ENCODE data around the gene LMO3. TPM values are rescaled to one million over a fixed set of nuclear protein-coding genes. Genes with fewer than 3 reads are reported as not detected.

The LMO3 gene
- total and polyA plus RNA-seq, 2 donors, result 12.7 to 61.9 TPM

- WGBS, result 13% methylated on average over 22 of the region's 22 CpGs
- Histone ChIP-seq H3K36me3 (ENCODE audit: control insufficient read depth in 2 of 2, insufficient read depth in 2 of 2, low read length in 1 of 2) (no peaks in the 10 kb centered on the region), H3K9me3 (ENCODE audit: control insufficient read depth in 2 of 2, insufficient read depth in 1 of 2, low read length in 1 of 2) (no peaks in the 10 kb centered on the region), H3K4me1 (ENCODE audit: control insufficient read depth in 2 of 2, insufficient read depth in 2 of 2, low read length in 2 of 2) (no peaks in the 10 kb centered on the region), H3K4me3 (ENCODE audit: low read length in 2 of 2) (peak overlapping the region; percentile 26 to 27), H3K27ac (ENCODE audit: low read depth in 1 of 2, low read length in 1 of 2) (peak overlapping the region; percentile 13 to 56), H3K27me3 (ENCODE audit: control insufficient read depth in 2 of 2, insufficient read depth in 1 of 2, low read length in 1 of 2) (peaks cover 14 to 47% of the 10 kb centered on the region in 2 donors)
- DNase-seq (ENCODE audit: low read depth in 6 of 9, low spot score in 9 of 9), result no peak
Observed at GRCh38 chr12:16604596-16605252, 1.2 kb downstream of the LMO3 start.

GRCh38 chr12:16603916-16604575, 1.9 kb downstream of the LMO3 start:
- 84% methylated on average over 3 of the region's 3 CpGs for WGBS
- Histone ChIP-seq H3K27me3 (ENCODE audit: control insufficient read depth in 2 of 2, insufficient read depth in 1 of 2, low read length in 1 of 2) (peaks cover 14 to 45% of the 10 kb centered on the region in 2 donors), H3K4me1 (ENCODE audit: control insufficient read depth in 2 of 2, insufficient read depth in 2 of 2, low read length in 2 of 2) (no peaks in the 10 kb centered on the region), H3K9me3 (ENCODE audit: control insufficient read depth in 2 of 2, insufficient read depth in 1 of 2, low read length in 1 of 2) (no peaks in the 10 kb centered on the region), H3K36me3 (ENCODE audit: control insufficient read depth in 2 of 2, insufficient read depth in 2 of 2, low read length in 1 of 2) (no peaks in the 10 kb centered on the region), H3K27ac (ENCODE audit: low read depth in 1 of 2, low read length in 1 of 2) (no peak overlapping the region), H3K4me3 (ENCODE audit: low read length in 2 of 2) (peak overlapping the region in 1 of 2 donors; percentile 26)
- no peak for DNase-seq (ENCODE audit: low read depth in 6 of 9, low spot score in 9 of 9)

- WGBS, result 88% methylated on average over 5 of the region's 5 CpGs
Observed at GRCh38 chr12:16603260-16603915, 2.6 kb downstream of the LMO3 start.

GRCh38 chr12:16602412-16602811, 3.5 kb downstream of the LMO3 start:
- Histone ChIP-seq H3K36me3 (ENCODE audit: control insufficient read depth in 2 of 2, insufficient read depth in 2 of 2, low read length in 1 of 2) (no peaks in the 10 kb centered on the region), H3K4me3 (ENCODE audit: low read length in 2 of 2) (no peak overlapping the region), H3K27ac (ENCODE audit: low read depth in 1 of 2, low read length in 1 of 2) (no peak overlapping the region), H3K4me1 (ENCODE audit: control insufficient read depth in 2 of 2, insufficient read depth in 2 of 2, low read length in 2 of 2) (no peaks in the 10 kb centered on the region), H3K9me3 (ENCODE audit: control insufficient read depth in 2 of 2, insufficient read depth in 1 of 2, low read length in 1 of 2) (no peaks in the 10 kb centered on the region), H3K27me3 (ENCODE audit: control insufficient read depth in 2 of 2, insufficient read depth in 1 of 2, low read length in 1 of 2) (peaks cover 14 to 34% of the 10 kb centered on the region in 2 donors)
- WGBS, result 81% methylated on average over 2 of the region's 2 CpGs
- no peak for DNase-seq (ENCODE audit: low read depth in 6 of 9, low spot score in 9 of 9)

More at GRCh38 chr12:16603260-16603915, 2.6 kb downstream of the LMO3 start:
- no peak overlapping the region for H3K4me3 ChIP-seq (ENCODE audit: low read length in 2 of 2)
- H3K27ac ChIP-seq (ENCODE audit: low read depth in 1 of 2, low read length in 1 of 2), result no peak overlapping the region
- H3K9me3 ChIP-seq (ENCODE audit: control insufficient read depth in 2 of 2, insufficient read depth in 1 of 2, low read length in 1 of 2), result no peaks in the 10 kb centered on the region
- DNase-seq (ENCODE audit: low read depth in 6 of 9, low spot score in 9 of 9), result no peak
- peaks cover 14 to 41% of the 10 kb centered on the region in 2 donors for H3K27me3 ChIP-seq (ENCODE audit: control insufficient read depth in 2 of 2, insufficient read depth in 1 of 2, low read length in 1 of 2)
- H3K36me3 ChIP-seq (ENCODE audit: control insufficient read depth in 2 of 2, insufficient read depth in 2 of 2, low read length in 1 of 2), result no peaks in the 10 kb centered on the region
- H3K4me1 ChIP-seq (ENCODE audit: control insufficient read depth in 2 of 2, insufficient read depth in 2 of 2, low read length in 2 of 2), result no peaks in the 10 kb centered on the region

- H3K4me1 ChIP-seq (ENCODE audit: control insufficient read depth in 2 of 2, insufficient read depth in 2 of 2, low read length in 2 of 2), result no peaks in the 10 kb centered on the region
- DNase-seq (ENCODE audit: low read depth in 6 of 9, low spot score in 9 of 9), result no peak
- no peak overlapping the region for H3K27ac ChIP-seq (ENCODE audit: low read depth in 1 of 2, low read length in 1 of 2)
- H3K4me3 ChIP-seq (ENCODE audit: low read length in 2 of 2), result no peak overlapping the region
- 93% methylated on average over 5 of the region's 5 CpGs for WGBS
- no peaks in the 10 kb centered on the region for H3K36me3 ChIP-seq (ENCODE audit: control insufficient read depth in 2 of 2, insufficient read depth in 2 of 2, low read length in 1 of 2)
- no peaks in the 10 kb centered on the region for H3K9me3 ChIP-seq (ENCODE audit: control insufficient read depth in 2 of 2, insufficient read depth in 1 of 2, low read length in 1 of 2)
- H3K27me3 ChIP-seq (ENCODE audit: control insufficient read depth in 2 of 2, insufficient read depth in 1 of 2, low read length in 1 of 2), result peaks cover 7 to 17% of the 10 kb centered on the region in 2 donors
Observed at GRCh38 chr12:16600525-16600924, 5.4 kb downstream of the LMO3 start.

- H3K4me3 ChIP-seq (ENCODE audit: low read length in 2 of 2), result no peak overlapping the region
- no peaks in the 10 kb centered on the region for H3K36me3 ChIP-seq (ENCODE audit: control insufficient read depth in 2 of 2, insufficient read depth in 2 of 2, low read length in 1 of 2)
- H3K4me1 ChIP-seq (ENCODE audit: control insufficient read depth in 2 of 2, insufficient read depth in 2 of 2, low read length in 2 of 2), result no peaks in the 10 kb centered on the region
- no peaks in the 10 kb centered on the region for H3K9me3 ChIP-seq (ENCODE audit: control insufficient read depth in 2 of 2, insufficient read depth in 1 of 2, low read length in 1 of 2)
- H3K27ac ChIP-seq (ENCODE audit: low read depth in 1 of 2, low read length in 1 of 2), result no peak overlapping the region
- H3K27me3 ChIP-seq (ENCODE audit: control insufficient read depth in 2 of 2, insufficient read depth in 1 of 2, low read length in 1 of 2), result peaks cover 0 to 3% of the 10 kb centered on the region in 2 donors
- no peak for DNase-seq (ENCODE audit: low read depth in 6 of 9, low spot score in 9 of 9)
- WGBS, result 91% methylated on average over 6 of the region's 6 CpGs
Observed at GRCh38 chr12:16599081-16599480, 6.9 kb downstream of the LMO3 start.

GRCh38 chr12:16594797-16595196, 11.2 kb downstream of the LMO3 start:
- Histone ChIP-seq H3K4me3 (ENCODE audit: low read length in 2 of 2) (no peak overlapping the region), H3K4me1 (ENCODE audit: control insufficient read depth in 2 of 2, insufficient read depth in 2 of 2, low read length in 2 of 2) (no peaks in the 10 kb centered on the region), H3K27me3 (ENCODE audit: control insufficient read depth in 2 of 2, insufficient read depth in 1 of 2, low read length in 1 of 2) (no peaks in the 10 kb centered on the region), H3K36me3 (ENCODE audit: control insufficient read depth in 2 of 2, insufficient read depth in 2 of 2, low read length in 1 of 2) (no peaks in the 10 kb centered on the region), H3K9me3 (ENCODE audit: control insufficient read depth in 2 of 2, insufficient read depth in 1 of 2, low read length in 1 of 2) (no peaks in the 10 kb centered on the region), H3K27ac (ENCODE audit: low read depth in 1 of 2, low read length in 1 of 2) (no peak overlapping the region)
- DNase-seq (ENCODE audit: low read depth in 6 of 9, low spot score in 9 of 9), result no peak

- no peaks in the 10 kb centered on the region for H3K4me1 ChIP-seq (ENCODE audit: control insufficient read depth in 2 of 2, insufficient read depth in 2 of 2, low read length in 2 of 2)
- DNase-seq (ENCODE audit: low read depth in 6 of 9, low spot score in 9 of 9), result no peak
- no peak overlapping the region for H3K4me3 ChIP-seq (ENCODE audit: low read length in 2 of 2)
- no peaks in the 10 kb centered on the region for H3K27me3 ChIP-seq (ENCODE audit: control insufficient read depth in 2 of 2, insufficient read depth in 1 of 2, low read length in 1 of 2)
- no peaks in the 10 kb centered on the region for H3K36me3 ChIP-seq (ENCODE audit: control insufficient read depth in 2 of 2, insufficient read depth in 2 of 2, low read length in 1 of 2)
- WGBS, result 53% methylated on average over 2 of the region's 2 CpGs
- H3K27ac ChIP-seq (ENCODE audit: low read depth in 1 of 2, low read length in 1 of 2), result no peak overlapping the region
- H3K9me3 ChIP-seq (ENCODE audit: control insufficient read depth in 2 of 2, insufficient read depth in 1 of 2, low read length in 1 of 2), result no peaks in the 10 kb centered on the region
Observed at GRCh38 chr12:16593546-16593945, 12.4 kb downstream of the LMO3 start.

GRCh38 chr12:16590645-16591044, 15.3 kb downstream of the LMO3 start:
- no peaks in the 10 kb centered on the region for H3K9me3 ChIP-seq (ENCODE audit: control insufficient read depth in 2 of 2, insufficient read depth in 1 of 2, low read length in 1 of 2)
- DNase-seq (ENCODE audit: low read depth in 6 of 9, low spot score in 9 of 9), result no peak
- H3K27ac ChIP-seq (ENCODE audit: low read depth in 1 of 2, low read length in 1 of 2), result no peak overlapping the region
- 94% methylated on average over 3 of the region's 3 CpGs for WGBS
- H3K4me1 ChIP-seq (ENCODE audit: control insufficient read depth in 2 of 2, insufficient read depth in 2 of 2, low read length in 2 of 2), result no peaks in the 10 kb centered on the region
- H3K36me3 ChIP-seq (ENCODE audit: control insufficient read depth in 2 of 2, insufficient read depth in 2 of 2, low read length in 1 of 2), result no peaks in the 10 kb centered on the region
- no peak overlapping the region for H3K4me3 ChIP-seq (ENCODE audit: low read length in 2 of 2)
- no peaks in the 10 kb centered on the region for H3K27me3 ChIP-seq (ENCODE audit: control insufficient read depth in 2 of 2, insufficient read depth in 1 of 2, low read length in 1 of 2)

Data from thymus (tissue), 11 donors.